Activated CD4-positive, alpha-beta T cell treated with anti-CD3 and anti-CD28 coated beads, Interleukin-2, amount 10 ng/mL, durations not matched to agents 24 days and 14 days (primary cell): ENCODE measurements around the gene NABP2. TPM values are rescaled to one million over a fixed set of nuclear protein-coding genes. Genes with fewer than 3 reads are reported as not detected.
A peak's percentile ranks its signal among the peaks of the same experiment; 100 is the strongest.

ENCODE experiments used
- DNase-seq: peaks from one replicate; pipeline ENCODE4 v3.0.0; 2022
- H3K27ac Mint-ChIP-seq: one replicate; pipeline ENCODE4 v1.8.0; 2022; ENCODE audit warnings: mild to moderate bottlenecking, mixed read lengths
- H3K27me3 Mint-ChIP-seq: one replicate; pipeline ENCODE4 v1.8.0; 2022; ENCODE audit warnings: mixed read lengths
- H3K36me3 Mint-ChIP-seq: one replicate; pipeline ENCODE4 v1.8.0; 2022; ENCODE audit warnings: low read depth, mild to moderate bottlenecking, mixed read lengths
- H3K4me1 Mint-ChIP-seq: one replicate; pipeline ENCODE4 v1.8.0; 2021; ENCODE audit warnings: mixed read lengths
- H3K4me3 Mint-ChIP-seq: one replicate; pipeline ENCODE4 v1.8.0; 2022; ENCODE audit warnings: mild to moderate bottlenecking, moderate library complexity, mixed read lengths
- H3K9me3 Mint-ChIP-seq: one replicate; pipeline ENCODE4 v1.8.0; 2021; ENCODE audit warnings: mixed read lengths
- intact Hi-C: fragments of 100-400 bp; cut with micrococcal nuclease; formaldehyde crosslinking; loops from one replicate; pipeline ENCODE4 v1.15.1; 2023
- total RNA-seq: library from RNA; stranded (reverse); gene quantifications from 2 replicates; pipeline ENCODE4 v1.2.3, GENCODE V29; 2022

Gene NABP2
- total RNA-seq, 1 donor from 2014 or later = 94.7 TPM

DNA sequence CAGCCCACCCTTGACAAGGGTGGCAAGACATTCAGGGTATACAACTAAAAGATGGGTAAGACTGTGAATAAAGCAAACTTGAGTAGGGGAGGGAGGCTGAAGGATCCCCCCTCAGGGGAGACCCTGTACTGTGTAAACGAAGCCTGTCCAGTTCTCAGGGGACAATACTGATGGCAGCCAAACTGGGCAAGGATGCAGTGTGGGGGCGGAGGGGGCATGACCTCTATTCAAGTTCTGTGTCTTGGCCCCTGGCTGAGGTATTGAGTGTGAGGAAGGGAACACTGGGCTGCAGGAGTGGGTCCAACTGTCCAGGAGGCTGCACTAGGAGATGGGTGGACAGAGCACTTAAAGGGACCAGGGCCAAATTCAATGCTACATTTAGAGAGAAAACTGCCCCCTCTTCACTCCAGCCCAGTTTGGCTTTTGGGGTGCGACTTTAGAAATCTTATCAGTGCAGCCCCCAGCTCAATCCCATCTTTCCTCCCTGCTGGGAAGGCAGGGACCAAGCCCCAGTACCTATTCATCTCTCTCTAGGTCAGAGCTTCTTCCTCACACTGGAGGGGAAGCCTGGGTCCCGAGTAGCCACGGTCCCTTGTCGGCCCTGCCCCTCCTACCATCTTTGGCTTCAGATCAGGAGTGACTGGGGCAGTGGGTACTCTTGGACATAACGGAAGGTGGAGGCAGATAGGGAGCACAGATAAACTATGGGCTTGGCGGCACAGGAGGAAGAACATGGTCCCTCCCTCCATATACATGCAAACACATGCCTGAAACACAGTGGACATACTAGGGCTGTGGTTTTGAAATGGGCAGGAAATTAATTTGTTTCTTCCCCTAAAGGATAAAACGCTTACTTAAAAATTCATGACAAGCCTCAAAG, 17.5 kb downstream of the NABP2 start:
- Mint-ChIP-seq H3K27me3 (no peaks in the 10 kb centered on the region), H3K36me3 (peaks cover 33% of the 10 kb centered on the region), H3K4me1 (peaks cover 5% of the 10 kb centered on the region), H3K27ac (peak overlapping the region; percentile 27), H3K9me3 (no peaks in the 10 kb centered on the region), H3K4me3 (no peak overlapping the region)
- intact Hi-C loops = no loop called here
- DNase-seq = no peak

DNA sequence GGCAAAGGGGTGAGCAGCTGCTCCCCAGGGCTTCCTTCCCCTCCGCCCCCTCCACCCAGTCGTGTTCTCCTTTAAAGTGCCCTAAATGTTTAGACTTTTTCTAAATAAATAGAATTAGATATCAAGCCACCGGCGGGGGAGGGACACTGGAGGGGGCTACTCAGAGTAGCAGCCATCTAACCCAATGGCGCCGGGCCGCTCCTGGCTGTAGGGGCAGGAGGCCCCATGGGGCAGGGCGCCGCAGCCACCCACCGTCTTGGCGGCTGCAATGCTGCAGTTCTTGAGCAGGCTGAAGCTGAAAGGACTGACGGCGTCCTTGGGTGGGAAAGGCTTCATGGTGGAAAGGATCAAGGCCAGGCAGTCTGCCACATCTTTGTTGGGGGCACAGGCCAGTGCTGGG, 18.8 kb downstream of the NABP2 start:
- no peak for DNase-seq
- H3K27ac Mint-ChIP-seq = no peak overlapping the region
- H3K4me3 Mint-ChIP-seq = no peak overlapping the region
- H3K4me1 Mint-ChIP-seq = peaks cover 5% of the 10 kb centered on the region
- intact Hi-C loops = no loop called here
- no peaks in the 10 kb centered on the region for H3K9me3 Mint-ChIP-seq
- H3K27me3 Mint-ChIP-seq = no peaks in the 10 kb centered on the region
- H3K36me3 Mint-ChIP-seq = peaks cover 39% of the 10 kb centered on the region

DNA sequence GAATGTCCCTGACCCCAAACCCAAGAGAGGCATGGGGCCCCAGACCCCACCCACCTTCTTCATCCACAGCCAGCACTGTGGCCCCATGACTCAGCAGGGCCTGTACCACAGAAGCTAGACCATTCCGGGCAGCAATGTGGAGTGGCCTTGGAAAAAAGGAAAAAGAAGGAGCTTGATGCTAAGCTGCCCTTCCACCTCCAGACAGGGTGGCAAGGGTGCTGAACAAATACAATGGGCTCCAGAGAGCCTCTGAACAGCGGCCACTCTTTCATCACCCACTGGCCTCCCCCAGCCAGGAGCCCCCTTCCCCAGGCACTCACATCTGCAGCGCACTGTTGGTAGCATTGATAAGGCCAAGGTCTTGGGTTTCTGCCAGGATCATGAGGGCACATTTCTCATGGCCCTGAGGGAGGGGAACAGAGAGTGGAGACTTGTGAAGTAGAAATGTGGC, 19.6 kb downstream of the NABP2 start:
- H3K27me3 Mint-ChIP-seq = no peaks in the 10 kb centered on the region
- H3K36me3 Mint-ChIP-seq = peaks cover 40% of the 10 kb centered on the region
- peaks cover 5% of the 10 kb centered on the region for H3K4me1 Mint-ChIP-seq
- DNase-seq = no peak
- no peak overlapping the region for H3K27ac Mint-ChIP-seq
- intact Hi-C loops = no loop called here
- no peak overlapping the region for H3K4me3 Mint-ChIP-seq
- no peaks in the 10 kb centered on the region for H3K9me3 Mint-ChIP-seq

DNA sequence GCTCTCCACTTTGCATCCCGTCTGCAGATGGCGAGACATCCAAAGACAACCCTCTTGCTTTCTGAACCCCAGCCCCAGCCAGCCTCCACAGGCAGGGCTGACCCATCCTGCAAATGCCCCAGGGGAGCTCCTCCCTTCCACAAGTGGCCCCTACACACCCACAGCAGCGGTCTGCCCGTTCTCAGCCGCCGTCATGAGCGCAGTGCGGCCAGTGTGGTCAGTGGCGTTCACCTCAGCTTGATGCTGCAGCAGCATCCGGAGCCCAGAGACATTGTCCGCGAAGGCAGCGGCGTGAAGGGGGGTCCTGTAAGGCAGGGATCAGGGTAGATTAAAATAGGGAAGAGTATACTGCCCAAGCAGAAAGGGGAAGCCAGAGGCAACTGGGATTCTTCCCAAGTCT, 20.4 kb downstream of the NABP2 start:
- H3K4me3 Mint-ChIP-seq = no peak overlapping the region
- no peak overlapping the region for H3K27ac Mint-ChIP-seq
- H3K36me3 Mint-ChIP-seq = peaks cover 45% of the 10 kb centered on the region
- peaks cover 5% of the 10 kb centered on the region for H3K4me1 Mint-ChIP-seq
- no peaks in the 10 kb centered on the region for H3K9me3 Mint-ChIP-seq
- no peaks in the 10 kb centered on the region for H3K27me3 Mint-ChIP-seq
- no peak for DNase-seq
- intact Hi-C loops = no loop called here

DNA sequence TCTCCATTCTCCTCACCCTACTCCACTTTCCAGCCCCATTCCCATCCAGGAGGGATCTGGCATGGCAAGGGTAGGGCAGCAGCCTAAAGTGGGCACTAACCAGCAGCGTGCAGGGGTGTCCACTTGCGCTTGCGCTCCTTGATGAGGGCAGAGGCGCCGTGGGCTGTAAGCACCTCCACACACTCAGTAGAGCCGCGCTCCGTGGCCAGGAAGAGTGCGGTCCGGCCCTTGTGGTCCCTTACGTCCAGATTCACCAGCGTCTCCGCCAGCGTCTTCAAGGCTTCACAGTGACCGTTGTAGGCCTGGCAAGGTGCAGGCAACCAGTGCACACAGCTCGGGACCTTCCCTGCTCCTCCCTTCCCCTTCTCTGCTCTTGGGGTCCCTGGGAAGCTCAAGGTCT, 23.8 kb downstream of the NABP2 start:
- no peak for DNase-seq

DNA sequence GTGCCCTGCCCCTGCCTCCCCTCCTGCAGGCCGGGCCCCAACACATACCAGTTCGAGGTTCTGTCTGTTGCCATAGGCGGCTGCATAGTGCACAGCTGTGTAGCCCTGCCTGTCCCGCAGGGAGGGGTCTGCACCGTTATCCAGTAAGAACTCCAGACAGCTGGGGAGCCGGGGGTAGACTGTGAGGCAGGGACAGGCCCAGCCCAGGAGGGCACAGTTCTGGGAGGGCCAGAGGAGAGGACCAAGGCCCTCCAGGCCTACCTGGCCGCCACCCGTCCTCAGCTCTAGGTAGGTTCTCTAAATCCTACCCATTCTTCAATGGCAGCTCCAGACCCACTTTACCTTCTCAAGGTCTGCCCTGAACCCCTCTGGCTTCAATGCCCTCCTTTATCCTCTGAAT, 24.6 kb downstream of the NABP2 start:
- Mint-ChIP-seq H3K4me1 (no peaks in the 10 kb centered on the region), H3K9me3 (no peaks in the 10 kb centered on the region)

More for the DNA sequence above, 23.8 kb downstream of the NABP2 start:
- H3K36me3 Mint-ChIP-seq = peaks cover 43% of the 10 kb centered on the region
- intact Hi-C loops = no loop called here
- H3K4me3 Mint-ChIP-seq = no peak overlapping the region
- H3K27ac Mint-ChIP-seq = no peak overlapping the region
- H3K9me3 Mint-ChIP-seq = no peaks in the 10 kb centered on the region
- no peaks in the 10 kb centered on the region for H3K27me3 Mint-ChIP-seq
- H3K4me1 Mint-ChIP-seq = no peaks in the 10 kb centered on the region

DNA sequence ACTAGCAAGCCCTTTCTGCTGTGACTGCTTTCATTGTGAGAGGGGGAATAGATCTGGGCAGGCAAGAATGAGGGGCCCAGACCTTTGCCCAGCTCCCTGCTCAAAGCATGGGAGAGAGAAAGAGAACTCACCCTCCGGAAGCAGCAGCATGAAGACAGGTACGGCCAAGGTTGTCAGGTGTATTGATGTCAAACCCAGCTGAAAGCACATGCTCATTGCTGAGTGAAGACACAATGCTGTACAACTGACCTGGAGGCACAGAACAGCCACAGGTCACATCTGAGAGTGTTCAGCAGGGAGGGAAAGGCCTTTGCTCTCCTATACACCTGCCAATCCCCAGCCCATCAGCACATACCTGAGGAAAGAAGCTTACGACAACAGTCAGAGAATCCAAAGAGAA, 28.5 kb downstream of the NABP2 start:
- Mint-ChIP-seq H3K4me3 (no peak overlapping the region), H3K27me3 (no peaks in the 10 kb centered on the region)
- intact Hi-C loops = no loop called here

More for the DNA sequence above, 24.6 kb downstream of the NABP2 start:
- no peak for DNase-seq
- Mint-ChIP-seq H3K27ac (no peak overlapping the region), H3K27me3 (no peaks in the 10 kb centered on the region), H3K4me3 (no peak overlapping the region), H3K36me3 (peaks cover 50% of the 10 kb centered on the region)
- intact Hi-C loops = no loop called here

DNA sequence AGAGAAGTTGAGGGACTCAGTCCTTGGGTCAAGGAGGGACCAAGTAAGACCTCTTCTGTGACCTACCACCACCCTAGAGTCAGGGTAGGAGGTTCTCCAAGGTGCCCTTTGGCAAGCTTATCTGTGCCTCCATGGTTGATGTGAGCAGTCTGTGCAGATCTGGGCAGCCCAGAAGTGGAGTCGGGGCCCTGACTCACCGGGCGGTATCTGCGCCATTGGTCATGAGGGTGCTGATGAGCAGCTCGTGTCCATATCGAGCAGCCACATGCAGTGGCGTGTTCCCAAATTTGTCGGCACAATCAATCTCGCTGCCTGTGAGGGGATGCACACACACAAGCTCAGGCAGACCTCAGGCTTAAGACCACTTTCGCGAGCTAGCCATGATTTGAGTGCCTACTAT, 28.9 kb downstream of the NABP2 start:
- intact Hi-C loops = no loop called here
- Mint-ChIP-seq H3K4me1 (peaks cover 11% of the 10 kb centered on the region), H3K27me3 (no peaks in the 10 kb centered on the region), H3K36me3 (peaks cover 45% of the 10 kb centered on the region), H3K27ac (no peak overlapping the region), H3K9me3 (no peaks in the 10 kb centered on the region), H3K4me3 (no peak overlapping the region)
- DNase-seq = no peak

More for the DNA sequence above, 28.5 kb downstream of the NABP2 start:
- Mint-ChIP-seq H3K9me3 (no peaks in the 10 kb centered on the region), H3K27ac (no peak overlapping the region), H3K4me1 (peaks cover 11% of the 10 kb centered on the region), H3K36me3 (peaks cover 48% of the 10 kb centered on the region)
- DNase-seq = no peak

DNA sequence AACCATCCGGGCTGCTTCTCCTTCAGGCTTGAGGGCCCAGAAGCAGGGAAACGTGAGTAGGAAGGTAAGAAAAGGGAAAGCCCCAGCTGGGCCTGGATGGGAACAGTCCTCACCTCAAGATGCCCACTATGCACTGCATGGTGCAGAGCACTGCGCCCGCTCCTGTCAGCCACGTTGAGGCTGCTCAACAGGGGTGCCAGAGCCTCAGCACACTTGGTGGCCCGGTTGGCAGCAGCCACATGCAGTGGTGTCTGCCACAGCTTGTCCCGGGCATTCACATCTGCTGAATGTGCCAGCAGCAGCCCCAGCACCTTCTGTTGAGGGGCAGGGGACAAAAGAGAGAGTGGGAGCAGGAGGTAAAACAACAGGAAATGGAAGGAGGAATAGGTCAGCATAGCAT, 31.5 kb downstream of the NABP2 start:
- H3K4me3 Mint-ChIP-seq = no peak overlapping the region
- no peaks in the 10 kb centered on the region for H3K27me3 Mint-ChIP-seq
- H3K9me3 Mint-ChIP-seq = no peaks in the 10 kb centered on the region
- no peak overlapping the region for H3K27ac Mint-ChIP-seq
- peaks cover 38% of the 10 kb centered on the region for H3K36me3 Mint-ChIP-seq
- intact Hi-C loops = loop anchor here (2.0 kb wide), 1 partner anchor 129 kb away; no protein-coding TSS in a partner anchor
- peaks cover 17% of the 10 kb centered on the region for H3K4me1 Mint-ChIP-seq
- no peak for DNase-seq

DNA sequence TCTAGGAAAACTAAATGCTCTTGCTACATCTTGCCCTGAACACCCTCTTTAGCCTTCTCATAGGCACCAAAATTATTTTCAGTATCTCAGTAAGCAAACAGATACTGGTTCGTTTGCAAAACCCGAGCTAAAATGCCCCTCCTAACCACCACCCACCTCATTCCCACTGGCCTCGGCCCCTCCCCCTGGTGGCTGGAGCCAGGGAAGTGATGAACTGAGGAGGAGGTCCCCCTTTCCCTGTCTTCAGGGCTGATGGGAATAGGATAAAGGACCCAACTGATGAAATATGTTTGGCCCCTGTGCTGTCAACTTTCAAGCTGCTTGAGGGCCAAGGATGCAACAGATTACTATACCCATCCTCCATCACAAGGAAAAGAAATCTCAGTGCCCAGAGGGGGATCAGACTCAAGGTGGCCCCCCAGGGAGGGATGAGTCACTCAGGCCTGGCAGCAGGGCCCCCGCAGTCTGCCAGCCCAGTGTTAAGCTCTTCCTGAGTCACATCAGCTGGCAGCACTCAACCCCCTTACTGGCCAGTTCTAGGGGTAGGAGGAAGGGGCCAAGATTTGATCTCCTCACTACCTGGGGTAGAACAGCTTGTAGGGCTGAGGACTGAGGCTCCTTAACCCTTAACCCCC, 32.3 kb downstream of the NABP2 start:
- intact Hi-C loops = loop anchor here (2.0 kb wide), 1 partner anchor 130 kb away; no protein-coding TSS in a partner anchor
- no peak for DNase-seq
- Mint-ChIP-seq H3K4me3 (peak overlapping the region; percentile 91), H3K27me3 (no peaks in the 10 kb centered on the region), H3K9me3 (no peaks in the 10 kb centered on the region), H3K27ac (peak overlapping the region; percentile 27), H3K36me3 (peaks cover 38% of the 10 kb centered on the region), H3K4me1 (peaks cover 17% of the 10 kb centered on the region)

DNA sequence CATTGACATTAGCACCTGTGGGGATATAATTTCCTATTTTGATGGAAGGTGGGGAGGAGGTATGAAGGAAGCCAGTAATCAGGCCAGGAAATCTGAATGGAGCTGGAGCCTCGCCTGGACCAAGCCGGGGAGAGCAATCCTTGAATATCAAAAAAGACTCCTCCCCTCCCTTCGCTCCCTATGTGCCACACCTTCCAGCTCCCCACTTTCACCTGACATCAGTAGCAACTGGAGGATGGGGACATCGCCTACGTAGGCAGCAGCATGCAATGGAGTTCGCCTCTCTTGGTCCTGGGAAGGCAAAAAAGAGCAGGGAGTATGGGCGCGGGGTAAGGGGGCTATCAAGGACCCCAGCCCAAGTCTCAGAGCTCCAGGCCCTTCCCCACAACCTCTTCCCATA, 32.9 kb downstream of the NABP2 start:
- H3K4me1 Mint-ChIP-seq = peaks cover 17% of the 10 kb centered on the region
- DNase-seq = no peak
- H3K27ac Mint-ChIP-seq = peak overlapping the region; percentile 84
- H3K9me3 Mint-ChIP-seq = no peaks in the 10 kb centered on the region
- intact Hi-C loops = loop anchor here (2.0 kb wide), 1 partner anchor 130 kb away; no protein-coding TSS in a partner anchor
- H3K27me3 Mint-ChIP-seq = no peaks in the 10 kb centered on the region
- H3K4me3 Mint-ChIP-seq = peak overlapping the region; percentile 91
- peaks cover 33% of the 10 kb centered on the region for H3K36me3 Mint-ChIP-seq

DNA sequence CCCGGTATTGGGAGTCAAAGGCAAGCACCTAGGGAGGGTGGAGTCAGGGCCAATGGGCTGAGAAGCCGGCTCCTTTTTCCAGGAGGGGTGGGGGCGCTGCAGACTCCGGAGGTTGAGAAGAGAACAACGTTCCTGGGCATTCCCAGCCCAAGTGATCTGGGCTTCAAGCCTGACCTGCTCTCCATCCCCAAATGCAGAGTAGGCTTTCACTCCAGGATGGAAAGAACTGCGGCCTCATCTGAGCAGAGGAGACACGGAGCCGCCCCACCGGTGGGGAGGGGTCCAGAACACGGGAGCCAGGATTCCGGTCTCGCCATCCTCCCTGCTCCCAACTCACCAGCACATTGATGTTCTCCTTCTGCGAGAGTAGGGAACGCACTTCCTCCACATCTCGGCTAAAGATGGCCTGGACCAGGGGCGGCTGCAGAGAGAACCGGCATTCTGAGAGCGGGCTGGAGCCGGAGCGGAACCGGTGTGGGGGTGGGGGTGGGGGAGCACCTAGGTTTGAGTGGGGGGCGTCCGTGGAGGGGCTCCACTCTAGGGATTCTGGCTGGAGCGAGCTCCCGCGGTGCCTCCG, 33.4 kb downstream of the NABP2 start:
- peaks cover 28% of the 10 kb centered on the region for H3K36me3 Mint-ChIP-seq
- H3K4me1 Mint-ChIP-seq = peaks cover 17% of the 10 kb centered on the region
- no peaks in the 10 kb centered on the region for H3K27me3 Mint-ChIP-seq
- intact Hi-C loops = loop anchor here (1.0 to 2.0 kb wide), 5 partner anchors 9 to 139 kb away; partner anchors contain the start of genes COQ10A, NABP2 and ZC3H10
- H3K27ac Mint-ChIP-seq = peak overlapping the region; percentile 84
- peak overlapping the region; percentile 91 for H3K4me3 Mint-ChIP-seq
- DNase-seq = no peak
- H3K9me3 Mint-ChIP-seq = no peaks in the 10 kb centered on the region

DNA sequence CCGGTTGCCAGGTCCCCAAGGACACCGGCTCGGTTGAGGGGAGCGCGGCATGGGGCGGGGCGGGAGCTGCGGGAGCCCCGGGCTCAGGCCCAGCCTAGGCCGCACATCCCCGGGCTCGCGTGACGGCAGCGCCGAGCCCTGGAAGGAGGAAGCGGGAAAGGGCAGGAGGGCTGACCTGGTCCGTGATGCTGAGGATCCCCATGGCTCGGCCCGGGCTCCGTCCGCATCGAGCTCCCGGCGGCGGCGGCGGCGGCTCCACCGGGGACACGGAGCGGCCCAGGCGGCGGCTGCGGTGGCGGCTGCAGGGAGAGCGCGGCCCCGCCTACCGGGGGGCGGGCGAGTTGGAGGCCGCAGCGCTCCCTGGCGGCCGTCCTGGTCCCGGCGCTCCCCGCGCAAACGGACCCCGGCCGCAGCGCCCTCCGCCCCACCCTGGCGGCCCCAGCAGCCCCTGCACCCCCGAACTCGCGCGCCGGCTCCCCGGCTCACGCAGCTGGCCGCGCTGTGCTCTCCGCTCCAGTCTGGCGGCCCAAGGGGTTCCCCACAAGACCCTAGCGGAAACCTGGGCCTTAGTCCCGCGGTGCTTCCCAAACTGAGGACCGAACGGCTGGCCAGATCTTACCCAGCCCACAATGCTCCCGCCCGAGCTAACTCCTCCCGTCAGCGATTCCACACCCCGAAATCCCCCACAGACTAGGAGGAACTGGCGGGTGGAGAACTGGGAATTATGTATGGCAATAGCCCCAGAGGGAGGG, 34.1 kb downstream of the NABP2 start, which contains the start of gene ANKRD52:
TSS of gene ANKRD52 (minus strand) at position 317 of the 752 bp plus-strand sequence. CDS start at position 202, 115 bp downstream.
- peaks cover 21% of the 10 kb centered on the region for H3K36me3 Mint-ChIP-seq
- peak; percentile 96 for DNase-seq
- H3K9me3 Mint-ChIP-seq = no peaks in the 10 kb centered on the region
- peaks cover 17% of the 10 kb centered on the region for H3K4me1 Mint-ChIP-seq
- peak within 1 kb of the TSS; percentile 96 for H3K4me3 Mint-ChIP-seq
- no peaks in the 10 kb centered on the region for H3K27me3 Mint-ChIP-seq
- H3K27ac Mint-ChIP-seq = peak within 1 kb of the TSS; percentile 84
- intact Hi-C loops = loop anchor here (1.0 to 2.0 kb wide), 4 partner anchors 8 to 139 kb away; partner anchors contain the start of genes COQ10A, NABP2 and ZC3H10
